CD1c-positive myeloid dendritic cell (primary cell): ENCODE measurements around the gene PLEKHM3.
"Not testable (repeated sequence)": the region's sequence is repeated elsewhere in the genome, so short reads cannot be mapped to it uniquely, and the experiment has no call there.

Experiments used
- DNase-seq: peaks from one replicate; pipeline ENCODE4 v3.0.0-alpha.2; 2016; ENCODE audit errors: extremely low spot score

The PLEKHM3 gene

DNA sequence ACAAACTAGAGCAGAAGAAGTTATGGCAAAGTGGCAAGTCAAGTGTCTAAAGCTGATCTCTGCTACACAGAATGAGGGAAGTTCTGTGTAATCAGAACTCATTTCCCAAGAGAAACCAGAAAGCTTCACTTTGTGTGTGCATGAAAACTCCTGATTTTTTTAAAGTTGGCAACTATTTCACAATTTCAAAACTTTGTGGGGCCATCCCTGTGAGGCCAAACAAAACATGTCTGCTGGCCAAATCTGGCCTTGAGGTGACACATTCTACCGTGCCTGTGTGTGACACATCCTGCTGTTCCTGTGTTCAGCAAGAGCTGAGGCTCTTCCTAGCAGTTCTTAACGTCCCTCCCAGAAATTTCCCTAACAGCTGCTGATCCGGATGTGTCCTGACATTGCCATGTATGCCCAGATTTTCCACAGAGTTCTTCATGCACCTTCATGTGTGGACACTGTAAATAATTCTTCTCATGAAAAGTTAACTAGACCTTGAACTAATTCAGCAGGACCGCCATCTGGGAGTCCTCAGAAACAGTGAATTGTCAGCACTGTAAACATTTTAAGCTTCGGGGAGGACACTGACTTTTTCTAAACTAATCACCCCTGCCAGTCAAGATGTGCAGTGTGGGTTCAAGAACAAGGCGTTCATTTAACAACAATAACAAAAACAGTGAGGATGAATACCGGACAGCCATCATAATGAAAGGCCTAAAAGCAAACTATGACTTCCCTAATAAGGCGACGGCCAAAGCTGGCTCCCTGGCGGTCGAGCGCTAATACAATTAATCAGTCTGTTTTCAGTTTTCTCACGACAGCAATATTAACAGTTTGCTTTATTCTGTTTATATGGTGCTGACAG lies 99.0 kb downstream of the PLEKHM3 start:
- no peak for DNase-seq

DNA sequence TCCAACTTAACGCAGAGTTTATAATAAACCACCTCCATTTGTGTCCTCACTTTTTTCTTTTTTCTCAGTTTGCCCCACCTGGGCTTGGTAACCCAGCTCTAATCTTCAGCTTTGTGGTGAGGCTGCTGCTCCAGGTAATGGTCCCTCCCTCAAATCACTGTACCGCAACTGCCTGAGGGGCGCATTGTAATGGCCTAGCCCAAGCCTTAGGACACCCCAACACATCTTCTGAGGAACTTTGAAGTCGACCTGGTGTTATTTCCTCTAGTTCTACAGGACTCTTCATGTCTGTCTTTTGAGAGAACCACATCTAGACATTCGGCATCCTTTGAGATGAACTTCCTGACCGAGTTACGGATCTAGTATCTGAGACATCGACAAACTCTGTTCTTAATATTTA lies 99.7 kb downstream of the PLEKHM3 start:
- DNase-seq, result no peak

DNA sequence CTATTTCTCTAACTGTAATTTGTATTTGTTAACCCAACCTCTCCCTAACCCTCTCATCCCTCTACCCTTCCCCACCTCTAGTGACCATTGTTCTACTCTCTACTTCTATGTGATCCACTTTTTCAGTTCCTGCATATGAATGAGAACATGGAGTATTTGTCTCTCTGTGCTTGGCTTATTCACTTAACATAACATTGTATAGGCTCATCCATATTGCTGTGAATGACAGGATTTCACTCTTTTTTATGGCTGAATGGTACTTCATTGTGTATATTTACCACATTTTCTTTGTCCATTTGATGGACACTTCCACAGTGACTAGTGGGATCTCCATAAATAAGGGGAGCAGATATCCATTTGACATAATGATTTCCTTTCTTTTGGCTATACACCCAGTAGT lies 103.7 kb downstream of the PLEKHM3 start:
- DNase-seq, result no peak

DNA sequence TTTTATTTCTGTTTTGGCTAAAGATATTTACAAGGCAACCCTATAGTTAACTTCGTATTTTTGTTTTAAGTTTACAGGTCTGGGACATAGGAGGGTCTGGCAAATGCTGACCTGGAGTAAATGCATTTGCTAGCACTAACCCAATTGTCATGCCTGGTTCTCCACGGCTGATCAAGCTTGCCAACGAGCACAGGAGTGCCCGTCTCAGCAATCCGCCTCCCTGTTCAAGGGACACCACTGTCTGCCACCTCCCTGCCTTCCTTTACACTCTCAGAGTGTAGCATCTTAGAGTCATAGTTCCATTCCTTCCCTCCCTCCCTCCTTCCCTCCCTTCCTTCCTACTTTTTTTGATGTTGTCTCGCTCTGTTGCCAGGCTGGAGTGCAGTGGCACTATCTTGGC lies 104.6 kb downstream of the PLEKHM3 start:
- DNase-seq, result no peak

DNA sequence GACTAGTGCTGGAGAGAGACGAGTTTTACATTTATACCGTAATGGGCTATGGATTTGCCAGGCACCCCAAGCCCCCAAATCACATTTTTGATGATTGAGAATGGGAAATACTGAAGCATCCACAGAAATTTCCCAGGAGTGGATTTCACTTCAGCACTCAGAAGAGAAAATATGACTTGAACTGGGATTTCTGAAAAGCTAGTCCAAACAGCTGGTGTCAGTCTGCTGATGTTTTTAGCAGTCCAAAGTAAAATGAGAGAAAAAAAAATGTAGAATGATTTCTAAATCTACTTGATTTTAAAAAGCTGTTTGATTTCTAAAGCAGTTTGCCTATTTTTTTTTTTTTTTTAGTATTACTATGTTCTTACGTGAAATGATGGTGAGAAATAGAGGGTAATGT lies 105.0 kb downstream of the PLEKHM3 start:
- no peak for DNase-seq

DNA sequence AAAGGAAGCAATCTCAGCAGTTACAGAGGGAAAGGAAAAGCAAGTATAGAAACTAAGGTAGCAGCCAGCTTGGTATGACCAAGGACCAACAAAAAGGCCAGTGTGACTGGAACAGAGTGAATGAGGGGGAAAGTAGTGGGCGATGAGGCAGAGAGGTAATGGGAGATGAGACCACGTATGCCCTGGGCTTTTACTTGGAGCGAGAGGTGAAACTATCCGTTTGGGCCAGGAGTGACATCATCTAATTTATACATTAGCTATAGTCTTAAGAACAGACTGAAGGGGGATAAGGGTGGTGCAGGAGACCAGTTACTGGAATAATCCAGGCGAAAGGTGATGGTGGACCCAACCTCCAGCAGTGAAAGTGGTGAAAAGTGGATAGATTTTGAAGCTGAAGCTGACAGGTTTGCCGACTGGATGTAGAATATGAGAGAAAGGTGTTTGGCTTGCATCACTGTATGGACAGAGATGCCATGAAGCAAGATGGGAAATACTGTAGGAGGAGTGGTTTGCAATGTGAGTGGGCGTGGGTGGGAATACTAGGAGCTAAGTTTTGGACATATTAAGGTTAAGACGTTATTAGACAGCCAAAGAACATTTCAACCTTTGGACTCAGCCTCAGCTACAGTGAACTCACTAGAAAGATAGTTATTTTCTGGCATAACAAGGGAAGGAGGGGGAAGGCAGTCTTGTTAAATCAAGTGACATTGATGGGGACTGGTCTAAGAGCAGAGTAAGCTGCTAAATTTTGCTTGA lies 106.0 kb downstream of the PLEKHM3 start:
- DNase-seq, result no peak

DNA sequence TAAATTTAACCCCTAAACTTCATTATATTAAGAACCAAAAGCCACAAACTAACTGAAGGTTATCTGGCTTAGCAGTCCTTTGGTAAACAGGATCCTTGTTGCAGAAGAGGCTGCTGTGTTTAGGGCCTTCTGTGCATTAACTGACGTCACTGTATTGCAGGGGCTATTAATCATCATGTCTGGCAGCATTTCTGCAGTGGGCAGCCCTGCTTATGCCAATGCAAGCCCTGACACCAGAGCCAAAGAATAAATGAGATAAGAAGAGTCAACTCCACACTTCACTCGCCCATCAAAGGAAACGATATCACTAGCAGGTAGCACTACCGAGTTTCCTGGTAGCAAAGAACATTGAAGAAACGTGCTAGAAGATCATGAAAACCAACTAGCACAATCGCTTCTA lies 110.6 kb downstream of the PLEKHM3 start:
- no peak for DNase-seq

DNA sequence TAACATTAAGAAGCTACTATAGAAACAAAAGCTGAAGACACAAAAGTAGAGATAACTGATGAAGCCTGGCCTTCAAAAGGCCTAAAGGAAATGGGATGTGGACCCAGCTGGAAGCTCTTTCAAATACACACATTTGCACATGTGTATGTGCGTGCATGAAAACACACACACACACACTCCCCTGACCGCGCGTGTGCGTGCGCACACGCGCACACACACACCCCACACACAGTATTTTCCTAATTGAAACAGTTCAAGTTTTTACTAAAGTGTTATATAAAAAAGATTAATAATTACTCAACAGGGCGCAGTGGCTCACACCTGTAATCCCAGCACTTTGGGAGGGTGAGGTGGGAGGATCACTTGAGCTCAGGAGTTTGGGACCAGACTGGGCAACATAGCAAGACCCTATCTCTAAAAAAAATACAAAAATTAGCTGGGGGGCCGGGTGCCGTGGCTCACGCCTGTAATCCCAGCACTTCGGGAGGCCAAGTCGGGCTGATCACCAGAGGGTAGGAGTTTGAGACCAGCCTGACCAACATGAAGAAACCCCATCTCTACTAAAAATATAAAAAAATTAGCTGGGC lies 111.5 kb downstream of the PLEKHM3 start:
- no peak for DNase-seq

DNA sequence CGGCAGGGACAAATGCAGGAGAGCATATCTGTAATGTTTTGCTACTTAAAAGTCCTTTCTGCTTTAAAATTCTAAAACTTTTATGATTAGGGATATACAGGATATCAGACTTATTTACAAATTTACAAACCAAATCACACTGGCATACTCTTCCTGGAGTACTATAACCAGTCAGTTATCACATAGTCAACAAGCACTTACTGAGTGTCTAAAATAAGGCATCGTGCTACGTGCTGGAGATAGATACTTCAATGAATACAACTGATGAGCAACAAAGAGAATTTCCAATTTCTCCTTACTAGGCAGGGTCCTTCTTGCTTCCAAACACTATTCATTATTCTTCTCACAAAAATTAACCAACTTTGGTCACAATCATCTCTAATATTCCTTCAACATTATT lies 113.5 kb downstream of the PLEKHM3 start:
- DNase-seq, result no peak

DNA sequence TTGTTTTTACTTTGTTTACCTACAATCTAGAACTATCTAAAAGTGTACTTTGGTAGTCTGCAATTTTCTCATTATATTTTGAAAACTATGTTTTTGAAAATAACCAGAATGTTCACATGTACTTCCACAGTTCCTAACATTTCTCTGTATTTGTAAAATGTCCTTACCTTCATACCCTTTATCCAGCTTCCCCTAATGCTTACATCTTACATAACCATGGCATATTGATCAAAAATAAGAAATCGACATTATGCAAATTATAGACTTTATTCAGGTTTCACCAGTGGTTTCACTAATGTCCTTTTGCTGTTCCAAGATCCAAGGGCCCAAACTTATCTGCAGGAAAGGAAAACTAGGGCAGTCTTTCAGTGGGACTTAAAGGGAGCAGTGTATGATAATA lies 114.1 kb downstream of the PLEKHM3 start:
- no peak for DNase-seq

DNA sequence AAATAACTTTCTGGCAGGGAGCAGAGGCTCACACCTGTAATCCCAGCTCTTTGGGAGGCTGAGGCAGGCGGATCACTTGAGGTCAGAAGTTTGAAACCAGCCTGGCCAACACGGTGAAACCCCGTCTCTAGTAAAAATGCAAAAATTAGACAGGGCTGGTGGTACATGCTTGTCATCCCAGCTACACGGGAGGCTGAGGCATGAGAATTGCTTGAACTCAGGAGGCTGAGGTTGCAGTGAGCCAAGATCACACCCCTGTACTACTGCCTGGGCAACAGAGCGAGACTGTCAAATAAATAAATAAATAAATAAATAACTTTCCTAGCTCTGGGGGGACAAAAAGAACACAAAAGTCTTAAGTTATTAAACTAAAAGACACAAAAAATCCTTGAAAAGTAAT lies 118.8 kb downstream of the PLEKHM3 start:
- not testable (repeated sequence) for DNase-seq

DNA sequence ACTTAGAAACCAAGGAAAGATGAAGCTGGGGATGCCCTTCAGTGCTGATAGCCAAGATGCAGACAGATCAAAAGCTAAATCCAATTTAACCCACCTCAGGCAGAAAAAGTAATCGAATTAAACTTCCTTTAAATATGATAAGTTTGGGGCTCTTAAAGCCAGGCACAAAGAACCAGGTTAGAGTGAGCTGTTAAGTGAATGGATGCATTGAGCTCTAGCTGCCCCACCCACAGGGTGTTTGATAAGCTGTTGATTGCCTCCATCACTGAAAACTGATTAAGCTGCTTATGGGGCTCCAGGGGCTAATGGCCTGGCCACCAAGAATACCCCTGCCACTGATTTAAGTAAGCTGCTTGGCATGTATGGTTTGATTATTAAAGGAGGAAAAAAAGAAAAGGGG lies 119.8 kb downstream of the PLEKHM3 start:
- no peak for DNase-seq

DNA sequence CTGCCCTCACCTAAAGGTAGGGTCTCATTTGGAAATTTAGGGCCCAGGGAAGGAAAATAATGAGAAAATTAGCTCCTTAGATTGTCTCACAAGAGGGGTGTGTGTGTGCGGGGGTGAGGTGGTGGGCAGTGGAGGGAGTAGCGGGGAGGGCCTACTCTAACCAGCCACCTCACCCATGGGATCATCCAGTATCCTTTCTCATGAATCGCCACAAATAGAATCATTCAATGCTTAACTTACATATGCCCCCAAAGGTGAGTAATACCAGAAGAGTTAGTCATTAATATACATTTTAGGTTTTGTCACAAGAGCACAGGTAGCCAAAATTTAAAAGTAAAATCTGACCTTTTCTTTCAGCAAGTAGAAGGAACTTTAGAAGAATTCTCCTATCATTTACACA lies 122.1 kb downstream of the PLEKHM3 start:
- DNase-seq, result no peak

DNA sequence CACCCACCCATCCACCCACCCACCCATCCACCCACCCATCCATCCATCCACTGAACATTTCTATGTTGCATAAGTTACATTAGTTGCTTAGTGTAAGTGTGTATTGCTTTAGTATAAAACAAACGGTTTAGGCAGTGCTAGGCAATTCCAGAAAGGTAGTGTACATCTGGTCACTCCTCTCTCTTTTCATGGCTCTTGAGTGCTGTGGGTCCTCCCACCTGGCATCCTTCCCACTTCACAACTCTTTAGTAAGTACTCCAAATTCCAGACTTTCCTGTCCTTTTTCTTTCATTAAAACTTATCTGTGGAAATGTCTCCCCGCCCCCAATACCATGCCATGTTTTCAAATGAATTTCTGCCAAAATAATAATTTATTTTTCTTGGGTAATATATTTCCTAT lies 122.5 kb downstream of the PLEKHM3 start:
- no peak for DNase-seq

DNA sequence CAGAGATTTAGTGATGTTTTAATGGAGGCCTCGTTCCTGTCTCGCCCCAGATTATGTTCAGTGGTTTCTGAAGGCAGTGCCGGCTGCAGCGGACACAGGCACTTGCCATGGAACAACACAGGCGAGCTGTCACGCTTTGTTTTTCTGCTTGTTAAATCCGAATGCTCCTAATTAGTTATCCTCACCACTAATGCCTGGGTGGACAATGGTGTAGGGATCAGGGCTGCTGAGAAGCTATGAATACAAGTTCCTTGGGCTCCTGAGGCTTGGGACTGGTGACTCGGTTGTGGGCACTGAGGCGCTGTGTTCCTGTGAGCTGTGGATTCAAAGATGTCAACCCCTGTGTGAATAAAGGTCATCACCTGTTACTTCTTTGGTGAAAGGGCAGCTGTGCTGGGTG lies 123.5 kb downstream of the PLEKHM3 start:
- no peak for DNase-seq

DNA sequence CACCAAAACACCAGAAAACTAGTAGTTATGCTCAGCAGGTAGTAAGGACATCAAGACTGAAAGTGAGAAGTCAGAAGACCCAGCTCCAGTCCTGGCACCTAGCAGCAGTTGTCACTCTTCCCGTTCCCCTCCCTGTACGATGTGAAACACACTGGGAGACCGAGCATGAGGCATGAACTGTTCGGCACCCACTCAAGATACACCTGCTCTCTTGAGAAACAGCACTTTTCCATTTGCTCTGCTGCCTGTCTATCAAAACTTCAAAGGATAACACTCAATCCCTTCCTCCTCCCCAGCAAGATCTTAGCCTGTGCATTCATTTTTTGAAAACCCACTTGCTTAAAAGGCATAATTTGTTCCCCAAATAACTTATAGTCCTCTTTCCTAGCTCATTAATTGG lies 123.9 kb downstream of the PLEKHM3 start:
- no peak for DNase-seq

DNA sequence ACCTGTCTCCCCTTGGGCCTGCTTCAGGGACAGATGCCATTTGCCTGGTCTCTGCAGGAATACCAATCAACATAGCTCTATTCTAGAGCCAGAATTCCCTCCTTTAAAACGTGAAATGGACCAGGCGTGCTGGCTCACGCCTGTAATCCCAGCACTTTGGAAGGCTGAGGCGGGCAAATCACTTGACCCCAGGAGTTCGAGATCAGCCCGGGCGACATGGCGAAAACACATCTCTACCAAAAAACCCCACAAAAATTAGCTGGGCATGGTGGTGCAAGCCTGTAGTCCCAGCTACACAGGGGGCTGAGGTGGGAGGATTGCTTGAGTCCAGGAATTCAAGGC lies 127.0 kb downstream of the PLEKHM3 start:
- no peak for DNase-seq

DNA sequence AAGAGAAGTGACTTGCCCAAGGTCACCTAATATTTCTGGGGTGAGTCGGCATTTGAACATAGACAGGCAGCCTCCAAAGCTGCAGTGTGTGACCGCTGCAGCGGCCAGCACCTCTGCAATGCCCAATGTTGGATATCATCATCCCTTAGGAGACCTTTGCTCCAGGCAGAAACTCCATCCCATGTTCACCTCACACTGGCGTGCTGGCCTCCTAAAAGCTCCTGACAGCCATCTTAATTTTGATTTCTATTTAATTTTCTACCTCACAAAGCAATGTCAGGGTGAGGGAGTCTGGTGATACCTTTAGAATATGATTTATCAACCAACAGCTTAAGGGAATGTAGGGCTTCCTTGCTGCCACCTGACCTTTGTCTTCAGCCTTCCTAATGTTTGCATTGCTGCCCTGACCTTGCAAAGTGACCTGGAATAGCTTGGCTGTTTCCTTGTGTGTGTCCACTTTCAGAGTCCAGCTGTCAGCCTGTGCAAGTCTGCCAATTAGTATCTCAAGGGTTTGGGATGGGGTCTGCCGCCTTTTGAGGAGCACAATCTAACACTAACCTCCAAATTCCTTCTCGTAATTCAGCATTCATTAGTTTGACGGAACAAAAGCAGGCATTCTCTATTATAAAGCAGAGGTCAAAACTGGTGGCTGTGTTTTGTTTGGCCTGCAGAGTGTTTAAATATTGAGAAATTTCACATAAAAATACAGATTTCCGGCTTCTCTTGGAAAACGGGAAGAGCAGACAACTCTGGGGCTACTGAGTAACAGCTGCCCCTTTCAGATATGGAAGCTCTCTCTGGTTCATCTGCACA lies 127.6 kb downstream of the PLEKHM3 start:
- no peak for DNase-seq

DNA sequence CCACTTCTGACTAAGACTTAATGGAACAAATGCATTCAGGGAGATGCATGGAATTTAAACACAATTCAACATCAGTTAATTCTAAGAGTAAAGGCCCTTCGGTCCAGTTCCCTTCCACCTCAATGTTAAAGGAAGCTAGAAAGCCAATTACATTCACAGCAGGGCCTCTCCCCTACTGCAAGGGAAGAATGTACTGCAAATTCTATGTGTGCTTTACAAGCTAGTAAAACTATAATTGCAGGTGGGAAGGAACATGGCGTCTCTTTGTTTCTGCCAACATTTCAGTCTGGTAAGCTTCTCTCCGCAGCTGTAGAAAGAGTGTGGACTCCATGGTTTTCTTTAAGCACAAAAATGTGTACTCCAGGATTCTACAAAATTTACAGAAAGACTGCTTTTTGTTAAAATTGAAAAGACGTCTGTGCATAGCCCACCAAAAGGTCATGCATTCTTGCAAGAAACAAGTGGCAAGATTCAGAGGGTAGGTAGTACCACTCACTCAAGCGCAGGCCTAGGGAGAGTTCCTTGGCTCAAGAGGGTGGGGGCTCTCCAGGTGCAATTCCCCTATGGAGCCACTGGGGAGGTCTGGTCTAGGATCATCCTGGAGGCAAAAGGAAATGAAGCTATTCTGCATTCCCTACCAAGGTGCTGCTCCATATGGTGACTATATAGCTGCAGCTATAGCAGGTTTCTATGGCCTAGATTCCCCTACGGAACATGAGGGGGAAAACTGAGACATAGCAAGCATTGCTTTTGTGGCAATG lies 128.6 kb downstream of the PLEKHM3 start:
- DNase-seq, result no peak

DNA sequence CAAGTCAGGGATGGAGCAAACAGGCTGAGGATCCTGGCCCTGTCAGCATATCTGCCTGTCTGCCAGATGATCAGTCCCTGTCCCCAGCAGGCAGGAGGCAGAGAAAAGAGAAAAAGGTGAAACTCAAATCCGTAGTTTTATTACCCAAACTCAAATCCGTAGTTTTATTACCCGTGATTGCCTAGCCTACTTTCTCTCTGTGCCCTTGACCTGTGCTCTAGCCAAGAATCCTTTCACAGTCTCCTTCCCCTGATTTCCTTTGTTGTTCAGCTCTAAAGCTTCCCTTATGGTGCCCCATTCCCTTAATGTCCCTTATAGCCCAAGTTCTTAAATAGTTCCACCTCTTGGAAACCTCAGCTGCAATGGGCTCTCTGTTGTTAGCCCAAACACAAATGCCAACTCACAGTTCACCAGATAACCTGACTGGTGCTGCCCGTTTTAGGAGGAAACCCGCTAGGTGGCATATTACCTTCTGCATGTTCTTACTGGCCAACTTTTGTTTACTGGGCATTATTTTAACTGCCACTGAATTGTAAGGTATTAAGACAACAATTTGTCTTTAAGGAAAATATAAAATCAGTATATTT lies 130.0 kb downstream of the PLEKHM3 start:
- DNase-seq, result no peak
